Ramos (cell line): ENCODE data around the gene SMURF2.
"Not testable (repeated sequence)": the region's sequence is repeated elsewhere in the genome, so short reads cannot be mapped to it uniquely, and the experiment has no call there.

Experiments used
- in situ Hi-C: fragments of 300-500 bp; cut with MboI; formaldehyde crosslinking; loops from one replicate; pipeline ENCODE4 v1.14.3; 2022; ENCODE audit warnings: low sequenced_read_pairs; ENCODE audit not compliant: unreplicated experiment

SMURF2 gene

GRCh38 chr17:64634218-64634617 lies 27.9 kb downstream of the SMURF2 start:
- in situ Hi-C loops: no loop called here

DNA sequence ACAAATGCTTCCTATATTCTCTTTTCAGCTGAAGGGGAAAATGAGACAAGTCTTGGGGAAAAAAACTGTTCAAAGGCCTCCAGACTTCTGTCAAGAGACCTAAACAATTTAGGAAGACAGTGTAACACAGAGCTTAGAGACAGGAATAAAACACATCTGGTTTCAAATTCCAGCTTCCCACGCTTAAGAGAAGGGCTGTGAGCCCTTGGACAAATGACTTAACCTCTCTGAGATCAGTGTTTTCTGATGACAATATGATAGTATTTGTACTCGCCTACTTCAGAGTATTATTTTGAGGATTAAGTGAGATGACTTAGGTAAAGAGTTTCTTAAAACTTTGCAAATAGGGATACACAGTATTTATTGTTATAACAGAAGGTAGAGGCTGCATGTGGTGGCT lies 29.5 kb downstream of the SMURF2 start:
- in situ Hi-C loops: no loop called here

DNA sequence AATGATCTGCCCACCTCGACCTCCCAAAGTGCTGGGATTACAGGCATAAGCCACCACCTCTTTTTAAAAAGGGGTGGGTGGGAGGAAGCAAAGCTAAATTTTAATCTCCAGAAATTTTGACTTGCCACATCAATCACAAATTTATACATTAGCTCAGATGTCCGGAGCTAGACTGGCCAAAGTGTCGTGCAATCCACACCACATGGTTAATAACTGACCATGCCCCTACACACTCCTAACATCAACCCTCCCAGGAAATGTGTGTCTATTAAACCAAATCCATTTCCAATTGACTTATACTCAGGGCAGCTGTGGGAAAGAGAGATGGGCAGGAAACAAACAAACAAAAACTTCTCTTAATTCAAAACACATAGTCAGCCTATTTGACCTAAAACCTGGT lies 29.9 kb downstream of the SMURF2 start:
- in situ Hi-C loops: no loop called here

DNA sequence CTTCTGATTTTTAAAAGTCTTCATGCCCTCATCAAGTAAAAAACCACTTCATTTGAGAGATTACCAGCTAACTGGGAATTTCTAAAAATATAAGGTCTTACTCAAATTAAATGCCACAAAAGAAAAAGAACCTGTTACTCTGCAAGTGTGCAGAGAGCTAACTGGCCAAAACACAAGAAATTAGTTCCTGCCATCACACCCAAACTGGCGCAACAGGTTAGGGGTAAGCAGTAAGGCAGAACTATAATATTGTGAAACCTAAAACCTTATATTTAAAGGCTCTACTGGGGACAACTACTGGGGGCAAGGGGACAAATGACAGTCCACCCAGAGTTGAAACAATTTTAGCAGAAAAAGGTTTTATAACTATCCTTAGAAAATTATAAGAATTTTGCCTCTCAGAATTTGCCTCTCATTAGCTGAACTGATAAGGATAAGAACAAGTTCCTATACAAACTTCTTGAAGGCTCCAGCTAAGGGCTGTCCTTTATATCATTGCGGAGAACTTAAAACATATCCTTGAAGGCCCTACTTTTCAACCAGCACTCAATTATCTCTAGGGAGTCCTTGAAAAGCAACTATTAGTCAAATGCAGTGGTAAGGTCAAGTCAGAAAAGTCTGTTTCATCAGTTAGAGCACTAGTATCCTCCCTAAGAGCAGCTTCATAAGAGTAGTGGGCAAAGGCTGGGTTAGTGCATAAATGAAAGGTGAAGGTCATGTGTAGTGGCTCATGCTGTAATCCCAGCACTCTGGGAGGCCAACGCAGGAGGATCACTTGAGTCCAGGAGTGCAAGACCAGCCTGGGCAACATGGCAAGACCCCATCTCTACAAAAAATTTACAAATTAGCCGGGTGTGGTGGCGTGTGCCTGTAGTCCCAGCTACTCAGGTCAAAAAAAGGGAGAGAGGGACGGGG lies 31.5 kb downstream of the SMURF2 start:
- in situ Hi-C loops: no loop called here

DNA sequence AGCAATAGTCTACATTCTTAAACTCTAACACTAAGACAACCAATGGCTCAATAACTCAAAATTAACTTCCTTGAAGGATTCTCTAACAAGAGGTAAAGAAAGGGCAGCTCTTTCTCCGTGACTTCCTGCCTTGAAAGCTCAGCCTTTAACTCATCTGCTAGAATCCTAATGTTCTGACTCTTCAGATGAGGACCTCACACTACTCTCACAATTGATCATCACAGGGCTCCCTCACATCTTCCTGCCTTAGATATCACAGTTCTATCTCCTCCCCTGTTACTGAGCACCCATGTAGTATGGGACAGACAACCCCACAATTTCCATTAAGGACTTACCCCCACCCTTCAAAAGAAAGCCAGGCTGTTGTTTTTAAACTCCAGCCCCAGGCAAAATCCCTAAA lies 33.5 kb downstream of the SMURF2 start:
- in situ Hi-C loops: no loop called here

DNA sequence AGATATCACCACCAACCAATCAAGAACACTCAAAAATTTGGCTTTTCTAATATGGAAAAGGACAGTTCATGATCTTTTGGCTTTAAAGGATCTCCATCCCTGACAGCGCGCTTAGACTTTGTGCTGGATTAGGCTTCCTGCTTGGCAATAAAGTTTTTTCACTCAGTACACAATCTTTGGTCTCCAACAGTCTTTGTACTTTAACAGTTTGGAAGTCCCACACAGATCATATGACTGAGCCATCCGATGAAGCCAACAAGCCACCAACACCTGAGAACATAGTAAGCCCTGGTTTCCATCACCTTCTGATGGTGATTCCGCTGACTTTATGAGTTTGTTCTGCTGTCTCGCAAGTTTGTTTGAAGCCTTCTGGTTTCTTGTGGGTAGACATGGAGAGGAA lies 34.3 kb downstream of the SMURF2 start:
- in situ Hi-C loops: no loop called here

DNA sequence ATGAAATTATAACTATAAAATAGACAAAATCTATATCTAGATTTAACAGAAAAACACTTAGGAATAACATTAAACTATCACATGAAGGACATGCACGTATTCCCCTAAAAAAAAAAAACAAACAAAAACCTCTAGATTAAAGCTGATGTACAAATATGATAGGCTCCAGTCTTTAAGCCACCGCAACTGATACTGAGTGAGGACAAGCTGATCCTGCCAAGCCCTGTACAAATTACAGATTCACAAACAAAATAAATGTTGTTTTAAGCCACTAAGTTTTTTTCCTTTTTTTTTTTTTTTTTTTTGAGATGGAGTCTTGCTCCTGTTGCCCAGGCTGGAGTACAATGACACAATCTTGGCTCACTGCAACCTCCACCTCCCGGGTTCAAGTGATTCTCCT lies 35.3 kb downstream of the SMURF2 start:
- in situ Hi-C loops: no loop called here

GRCh38 chr17:64625541-64625940 lies 36.6 kb downstream of the SMURF2 start:
- in situ Hi-C loops: no loop called here

DNA sequence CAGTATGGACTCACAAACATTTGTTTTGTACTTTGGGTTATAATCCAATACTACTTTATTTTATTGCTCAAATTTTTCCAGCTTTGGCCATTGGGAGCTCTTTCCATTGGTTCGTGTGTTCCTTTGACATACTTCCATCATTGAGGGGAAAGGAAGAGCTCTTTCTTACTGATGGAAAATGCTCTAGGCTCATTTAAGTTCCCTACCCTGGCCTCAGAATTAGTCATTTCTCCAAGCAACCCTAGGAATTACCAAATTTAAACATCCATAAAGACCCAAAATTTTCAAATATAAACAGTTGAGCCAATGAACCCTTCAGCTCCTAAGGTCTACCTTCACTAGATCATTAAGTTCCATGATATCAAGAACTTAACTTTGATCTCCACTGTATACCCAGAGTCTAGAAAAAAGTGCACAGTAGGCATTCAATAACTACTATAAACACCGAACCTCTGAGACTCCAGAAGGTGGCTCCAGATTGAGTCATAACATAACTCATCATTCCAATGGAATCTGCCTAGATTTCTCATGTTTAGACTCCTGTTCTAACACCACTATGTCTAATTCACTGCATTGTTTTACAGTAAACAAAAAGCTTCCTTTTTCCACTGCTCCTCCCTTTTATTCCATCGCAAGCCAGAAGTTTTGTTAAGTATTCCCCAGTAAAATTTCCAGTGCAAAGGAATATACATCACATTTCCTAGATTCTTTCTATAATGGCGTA lies 39.0 kb downstream of the SMURF2 start:
- in situ Hi-C loops: no loop called here

- in situ Hi-C loops: no loop called here
These were observed 40.3 kb downstream of the SMURF2 start for GRCh38 chr17:64621772-64622171.

- in situ Hi-C loops: no loop called here
These were observed 43.3 kb downstream of the SMURF2 start for GRCh38 chr17:64618848-64619247.

- in situ Hi-C loops: no loop called here
These were observed 44.9 kb downstream of the SMURF2 start for GRCh38 chr17:64617125-64617780.

DNA sequence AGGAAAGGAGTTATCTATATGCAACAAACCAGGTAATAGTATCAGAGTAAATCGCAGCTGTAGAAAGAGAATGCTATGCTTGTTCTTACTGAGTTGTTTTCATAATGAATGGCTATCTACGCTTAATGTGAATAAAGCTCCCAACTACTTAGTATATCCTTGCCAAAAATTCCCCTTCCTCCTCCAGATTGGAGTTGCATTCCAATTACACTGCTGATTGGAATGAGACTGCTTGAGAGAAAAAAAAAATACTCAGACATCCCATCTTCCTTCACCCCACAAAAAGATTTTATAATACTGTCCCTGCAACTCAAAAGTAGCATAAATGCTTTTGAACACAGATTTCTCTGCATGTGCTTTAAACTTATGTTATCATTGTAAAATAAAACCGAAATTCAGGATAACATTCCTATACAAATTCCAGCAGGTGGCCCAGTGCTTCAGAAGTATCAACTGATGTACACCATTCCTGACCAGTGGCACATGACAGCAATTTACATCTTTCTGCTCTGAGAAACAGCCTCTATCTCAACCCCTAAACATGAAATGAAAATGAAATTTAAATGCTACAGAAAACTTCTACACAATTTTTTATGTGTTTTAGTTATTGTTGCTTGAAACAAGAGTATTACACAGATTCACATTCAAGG lies 47.0 kb downstream of the SMURF2 start:
- in situ Hi-C loops: no loop called here

DNA sequence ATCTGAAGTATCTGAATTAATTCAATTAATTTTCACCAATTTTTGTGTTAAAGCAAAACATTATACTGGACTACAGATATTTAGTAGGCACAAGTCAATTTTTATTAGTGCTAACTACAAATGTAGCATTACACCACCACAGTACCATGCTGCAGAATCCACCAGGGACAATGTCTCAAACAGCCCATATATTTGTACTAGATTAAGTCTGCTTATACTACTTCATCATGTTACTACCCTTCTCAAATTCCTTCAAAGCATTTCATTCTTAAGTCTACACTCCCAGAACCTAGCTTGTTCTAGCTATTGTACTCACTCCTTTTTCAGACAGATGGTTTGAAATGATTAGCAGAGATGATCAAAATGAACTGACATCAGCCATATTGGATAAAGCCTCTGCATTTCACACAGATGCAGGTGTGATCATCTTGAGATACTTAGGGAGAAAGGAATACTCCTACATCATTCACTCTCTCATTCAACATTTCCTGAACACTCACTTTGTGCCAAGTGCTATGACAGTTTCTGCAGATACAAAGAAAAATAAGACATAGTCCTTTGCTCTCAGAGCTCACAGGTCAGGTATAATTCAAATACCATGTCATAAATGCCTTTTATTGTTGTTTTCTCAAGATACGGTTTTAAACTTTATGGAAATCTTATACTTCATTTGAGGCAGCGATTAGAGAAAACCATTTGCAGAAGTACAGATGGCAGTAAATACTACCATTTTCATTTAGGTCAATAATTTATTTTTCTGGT lies 47.7 kb downstream of the SMURF2 start:
- in situ Hi-C loops: no loop called here

DNA sequence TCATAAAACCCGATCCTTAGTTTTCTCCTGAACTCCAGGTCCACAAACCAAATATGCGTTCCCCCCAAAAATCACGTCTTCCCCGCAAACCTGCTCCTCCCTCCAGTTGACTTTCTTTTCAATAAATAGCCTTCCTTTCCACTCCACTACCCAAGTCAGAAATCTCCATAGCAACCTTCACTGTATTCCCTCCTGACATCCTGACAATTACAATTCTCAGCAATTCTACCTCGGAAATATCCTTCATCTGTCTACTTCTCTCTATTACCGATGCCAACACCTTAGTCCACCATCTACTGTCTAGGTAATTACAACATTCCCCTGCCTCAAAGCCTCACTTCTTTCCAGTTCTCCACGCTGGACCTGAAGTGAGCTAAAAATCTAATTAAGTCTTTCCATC lies 50.7 kb downstream of the SMURF2 start:
- in situ Hi-C loops: no loop called here

DNA sequence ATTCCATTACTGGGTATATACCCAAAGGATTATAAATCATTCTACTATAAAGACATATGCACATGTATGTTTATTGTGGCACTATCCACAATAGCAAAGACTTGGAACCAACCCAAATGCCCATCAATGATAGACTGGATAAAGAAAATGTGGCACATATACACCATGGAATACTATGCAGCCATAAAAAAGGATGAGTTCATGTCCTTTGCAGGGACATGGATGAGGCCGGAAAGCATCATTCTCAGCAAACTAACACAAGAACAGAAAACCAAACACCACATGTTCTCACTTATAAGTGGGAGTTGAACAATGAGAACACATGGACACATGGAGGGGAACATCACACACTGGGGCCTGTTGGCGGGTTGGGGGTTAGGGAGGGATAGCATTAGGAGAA lies 51.9 kb downstream of the SMURF2 start:
- in situ Hi-C loops: not testable (repeated sequence)

- in situ Hi-C loops: no loop called here
These were observed 53.5 kb downstream of the SMURF2 start for GRCh38 chr17:64608571-64608981.

- in situ Hi-C loops: no loop called here
These were observed 54.1 kb downstream of the SMURF2 start for GRCh38 chr17:64607862-64608565.

DNA sequence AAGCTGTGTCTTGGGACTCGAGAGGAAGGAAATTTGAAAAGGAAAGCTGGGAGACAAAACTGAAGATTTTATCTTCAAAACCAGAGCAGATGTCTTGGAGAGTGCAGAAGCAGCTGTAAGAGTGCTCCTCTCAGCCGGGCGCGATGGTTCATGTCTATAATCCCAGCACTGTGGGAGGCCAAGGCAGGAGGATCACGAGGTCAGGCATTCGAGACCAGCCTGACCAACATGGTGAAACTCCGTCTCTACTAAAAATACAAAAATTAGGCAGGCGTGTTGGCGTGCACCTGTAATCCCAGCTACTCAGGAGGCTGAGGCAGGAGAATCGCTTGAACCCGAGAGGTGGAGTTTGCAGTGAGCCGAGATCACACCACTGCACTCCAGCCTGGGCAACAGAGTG lies 57.6 kb downstream of the SMURF2 start:
- in situ Hi-C loops: not testable (repeated sequence)
